NOMO-1 treated with dmso at 0.1 percent for 144 hours (cell line): ENCODE data around the gene SETX.

Experiments
- DNase-seq: peaks from one replicate; lab custom pipeline; 2025; ENCODE audit not compliant: unreplicated experiment; lab: John Stamatoyannopoulos, UW

The SETX gene

GRCh38 chr9:132241483-132241839 lies 113.3 kb downstream of the SETX start:
- no peak for DNase-seq

- DNase-seq = peak; percentile 100
Observed at GRCh38 chr9:132240841-132241482, 113.8 kb downstream of the SETX start.

- no peak for DNase-seq
Observed at GRCh38 chr9:132239999-132240840, 114.6 kb downstream of the SETX start.

- peak; percentile 18 for DNase-seq
Observed at GRCh38 chr9:132239518-132239917, 115.3 kb downstream of the SETX start.

GRCh38 chr9:132238992-132239391 lies 115.8 kb downstream of the SETX start:
- peak; percentile 30 for DNase-seq

GRCh38 chr9:132238026-132238972 lies 116.5 kb downstream of the SETX start:
- DNase-seq = no peak

- no peak for DNase-seq
Observed at GRCh38 chr9:132237481-132237880, 117.3 kb downstream of the SETX start.

- DNase-seq = no peak
Observed at GRCh38 chr9:132236662-132237311, 118.0 kb downstream of the SETX start.

- peak; percentile 6 for DNase-seq
Observed at GRCh38 chr9:132235894-132236661, 118.7 kb downstream of the SETX start.

GRCh38 chr9:132235125-132235524 lies 119.7 kb downstream of the SETX start:
- DNase-seq = no peak

- DNase-seq = no peak
Observed at GRCh38 chr9:132234535-132234934, 120.3 kb downstream of the SETX start.

- DNase-seq = no peak
Observed at GRCh38 chr9:132233138-132233537, 121.6 kb downstream of the SETX start.

- DNase-seq = no peak
Observed at GRCh38 chr9:132232522-132232921, 122.3 kb downstream of the SETX start.

- no peak for DNase-seq
Observed at GRCh38 chr9:132231019-132231701, 123.6 kb downstream of the SETX start.

GRCh38 chr9:132230605-132231004 lies 124.2 kb downstream of the SETX start:
- DNase-seq = no peak

GRCh38 chr9:132228062-132228461 lies 126.7 kb downstream of the SETX start:
- DNase-seq = no peak

- no peak for DNase-seq
Observed at GRCh38 chr9:132226571-132227430, 128.0 kb downstream of the SETX start.

- DNase-seq = no peak
Observed at GRCh38 chr9:132224645-132225044, 130.1 kb downstream of the SETX start.

- DNase-seq = no peak
Observed at GRCh38 chr9:132221941-132222340, 132.8 kb downstream of the SETX start.
